ENCODE measurements around the gene PPM1K. TPM values are rescaled to one million over a fixed set of nuclear protein-coding genes. Genes with fewer than 3 reads are reported as not detected.

PPM1K gene
- total RNA-seq, 1 donor from 2014 or later, result 11.5 TPM

- DNase-seq (ENCODE audit: extremely low read depth, low read depth, low spot score), result no peak
These were observed 60.8 kb downstream of the PPM1K start for GRCh38 chr4:88223516-88223915.

- DNase-seq (ENCODE audit: extremely low read depth, low read depth, low spot score), result no peak
These were observed 65.3 kb downstream of the PPM1K start for GRCh38 chr4:88219099-88219498.

- no peak for DNase-seq (ENCODE audit: extremely low read depth, low read depth, low spot score)
These were observed 67.2 kb downstream of the PPM1K start for GRCh38 chr4:88217169-88217568.

- no peak for DNase-seq (ENCODE audit: extremely low read depth, low read depth, low spot score)
These were observed 68.0 kb downstream of the PPM1K start for GRCh38 chr4:88216395-88216794.

- DNase-seq (ENCODE audit: extremely low read depth, low read depth, low spot score), result no peak
These were observed 69.0 kb downstream of the PPM1K start for GRCh38 chr4:88215351-88215750.

- DNase-seq (ENCODE audit: extremely low read depth, low read depth, low spot score), result no peak
These were observed 72.2 kb downstream of the PPM1K start for GRCh38 chr4:88212253-88212561.

- DNase-seq (ENCODE audit: extremely low read depth, low read depth, low spot score), result no peak
These were observed 72.7 kb downstream of the PPM1K start for GRCh38 chr4:88211473-88212252.

- no peak for DNase-seq (ENCODE audit: extremely low read depth, low read depth, low spot score)
These were observed 76.2 kb downstream of the PPM1K start for GRCh38 chr4:88208156-88208555.

Other genes with a start within 250 kb of the PPM1K start
- 12.5 and 14.6 TPM in 2 replicates for gene ABCG2, start 125.9 kb downstream of the PPM1K start, total RNA-seq
- gene HERC6, start 94.3 kb upstream of the PPM1K start, total RNA-seq, result 6.4 and 13.1 TPM in 2 replicates
- gene HERC5, start 172.6 kb upstream of the PPM1K start, total RNA-seq, result 1.7 and 5.0 TPM in 2 replicates
- gene PYURF, start 239.2 kb upstream of the PPM1K start, total RNA-seq, result 76.5 and 83.1 TPM in 2 replicates